Right atrium auricular region (tissue), 2 donors: ENCODE data around the gene PRAMEF20. TPM values are rescaled to one million over a fixed set of nuclear protein-coding genes. Genes with fewer than 3 reads are reported as not detected.
"Not testable (repeated sequence)": the region's sequence is repeated elsewhere in the genome, so short reads cannot be mapped to it uniquely, and the experiment has no call there.

ENCODE experiments used
- DNase-seq: peaks from one replicate; pipeline ENCODE4 v3.0.0-alpha.2; 2019; ENCODE audit warnings: low spot score
- H3K27ac ChIP-seq, 2 donors: fragments of 200-600 bp; sonication (generic); 1 replicate in 1 of 2; 2 replicates in 1 of 2; pipeline ENCODE4 v1.5.1; 2016 to 2019
- H3K27me3 ChIP-seq, 2 donors: fragments of 200-600 bp; sonication (generic); one replicate each; pipeline versions ENCODE4 v1.5.1 to v1.6.0; 2017 to 2019
- H3K36me3 ChIP-seq: fragments of 200-600 bp; sonication (generic); one replicate; pipeline ENCODE4 v1.5.1; 2016
- H3K4me1 ChIP-seq, 2 donors: fragments of 200-600 bp; sonication (generic); one replicate each; pipeline versions ENCODE4 v1.5.1 to v1.6.0; 2017 to 2019
- H3K4me3 ChIP-seq, 2 donors: fragments of 200-600 bp; sonication (generic); 1 replicate in 1 of 2; 2 replicates in 1 of 2; pipeline ENCODE4 v1.5.1; 2017 to 2019; ENCODE audit warnings: mild to moderate bottlenecking in 1 of 2, moderate library complexity in 1 of 2
- H3K9me3 ChIP-seq, 2 donors: fragments of 200-600 bp; sonication (generic); one replicate each; pipeline ENCODE4 v1.5.1; 2019
- CTCF ChIP-seq, 2 donors: fragments of 200-600 bp; sonication (generic); IDR thresholded peaks; one replicate each; pipeline ENCODE4 v1.5.1; 2019; ENCODE audit warnings: antibody characterized with exemption in 2 of 2
- total RNA-seq, 2 donors: library from RNA; depleted of rRNA; stranded (reverse); fragments of >200 nt; gene quantifications; one replicate each; pipeline ENCODE4 v1.1.0, GENCODE V29; 2016

Gene PRAMEF20
- total RNA-seq: not detected

DNA sequence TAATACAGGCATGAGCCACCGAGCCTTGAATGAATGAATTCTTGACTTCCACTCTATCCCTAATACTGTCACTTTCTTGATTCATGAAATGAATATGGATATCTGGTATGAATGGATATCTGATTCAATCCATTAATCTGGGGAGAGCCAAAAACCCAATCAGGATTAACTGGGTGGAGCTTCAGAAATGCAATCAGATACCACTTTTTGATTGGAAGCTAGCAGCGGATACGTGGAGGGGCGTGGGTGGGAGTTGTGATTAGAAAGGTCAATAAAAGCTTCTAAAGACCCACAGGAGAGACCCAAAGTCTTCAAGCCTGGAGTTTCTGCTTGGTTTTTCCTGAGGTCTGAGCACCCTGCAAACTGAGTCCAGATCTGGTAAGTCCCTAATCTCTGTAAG, at the start of gene PRAMEF20:
TSS of gene PRAMEF20 (plus strand) at position 301 of the 400 bp plus-strand sequence. CDS start 5,905 bp downstream, outside the sequence.
- DNase-seq, H3K4me1 ChIP-seq, H3K36me3 ChIP-seq, H3K9me3 ChIP-seq, H3K4me3 ChIP-seq, H3K27ac ChIP-seq, H3K27me3 ChIP-seq: not testable (repeated sequence)

DNA sequence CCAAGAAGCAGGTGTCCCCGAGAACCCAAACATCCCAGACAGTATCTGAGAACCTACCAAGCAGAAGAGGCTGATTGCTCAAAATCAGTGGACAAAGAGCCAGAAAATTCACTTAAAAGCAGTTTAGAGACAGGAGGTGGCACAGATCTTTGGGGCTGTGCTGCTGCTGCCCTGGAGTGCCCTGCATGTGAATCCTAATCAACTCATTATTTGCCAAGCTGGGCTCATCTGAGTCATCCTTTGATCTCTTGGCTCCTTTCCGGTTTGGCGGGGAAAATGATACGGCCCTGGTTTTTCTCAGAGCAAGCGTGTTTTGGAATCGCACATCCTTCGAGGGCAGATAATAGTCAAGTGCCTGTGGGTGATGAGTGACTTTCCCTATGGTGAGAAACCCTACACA, 47.9 kb upstream of the PRAMEF20 start:
- not testable (repeated sequence) for H3K4me3 ChIP-seq, H3K4me1 ChIP-seq, H3K27me3 ChIP-seq, H3K36me3 ChIP-seq, DNase-seq, H3K9me3 ChIP-seq, H3K27ac ChIP-seq

- not testable (repeated sequence) for H3K27me3 ChIP-seq, H3K4me1 ChIP-seq, DNase-seq
Observed at GRCh38 chr1:13364928-13365327, 45.3 kb upstream of the PRAMEF20 start.

DNA sequence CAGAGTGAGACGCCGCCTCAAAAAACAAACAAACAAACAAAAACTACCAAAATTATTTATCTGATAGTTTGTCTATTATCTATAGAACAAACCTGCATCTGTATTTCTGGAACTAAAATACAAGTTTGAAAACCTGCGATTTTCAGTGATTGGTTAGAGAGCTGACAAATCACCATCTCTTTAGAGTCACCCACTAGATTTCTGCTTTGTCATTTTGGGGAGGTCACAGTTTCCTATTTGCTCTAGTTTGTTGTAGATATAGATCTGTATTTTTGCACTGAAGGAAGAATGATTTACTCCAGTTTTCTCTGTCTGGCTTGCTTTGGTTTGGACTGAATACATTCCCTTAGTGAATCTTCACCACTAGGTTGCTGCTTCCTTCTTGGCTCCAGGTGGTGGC, 43.7 kb upstream of the PRAMEF20 start:
- not testable (repeated sequence) for H3K27me3 ChIP-seq, H3K4me3 ChIP-seq, H3K9me3 ChIP-seq, DNase-seq, H3K36me3 ChIP-seq, H3K27ac ChIP-seq, H3K4me1 ChIP-seq

More at GRCh38 chr1:13364928-13365327, 45.3 kb upstream of the PRAMEF20 start:
- not testable (repeated sequence) for H3K36me3 ChIP-seq, H3K27ac ChIP-seq, H3K9me3 ChIP-seq, H3K4me3 ChIP-seq

DNA sequence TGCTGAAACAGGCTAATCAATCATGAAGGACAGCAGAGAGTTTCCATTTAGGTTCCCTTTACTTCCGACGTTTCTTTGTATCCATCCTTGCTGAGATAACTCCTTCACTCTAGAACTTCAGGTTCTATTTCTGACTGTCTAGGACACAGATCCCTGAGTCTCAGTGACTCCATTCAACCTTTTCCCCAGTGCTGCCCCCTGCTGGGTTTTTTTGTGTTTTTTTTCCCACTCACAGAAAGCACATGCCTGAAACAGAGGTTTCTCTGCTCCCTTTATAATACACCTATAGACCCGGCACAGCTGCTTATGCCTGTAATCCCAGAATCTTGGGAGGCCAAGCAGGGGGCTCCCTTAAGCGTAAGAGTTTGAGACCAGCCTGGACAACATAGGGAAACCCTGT, 41.7 kb upstream of the PRAMEF20 start:
- not testable (repeated sequence) for H3K4me3 ChIP-seq, H3K9me3 ChIP-seq, H3K4me1 ChIP-seq, H3K36me3 ChIP-seq, DNase-seq, H3K27ac ChIP-seq, H3K27me3 ChIP-seq

- H3K27me3 ChIP-seq, H3K4me3 ChIP-seq, DNase-seq, H3K9me3 ChIP-seq, H3K4me1 ChIP-seq, H3K27ac ChIP-seq, H3K36me3 ChIP-seq: not testable (repeated sequence)
Observed at GRCh38 chr1:13378983-13379382, 31.3 kb upstream of the PRAMEF20 start.

DNA sequence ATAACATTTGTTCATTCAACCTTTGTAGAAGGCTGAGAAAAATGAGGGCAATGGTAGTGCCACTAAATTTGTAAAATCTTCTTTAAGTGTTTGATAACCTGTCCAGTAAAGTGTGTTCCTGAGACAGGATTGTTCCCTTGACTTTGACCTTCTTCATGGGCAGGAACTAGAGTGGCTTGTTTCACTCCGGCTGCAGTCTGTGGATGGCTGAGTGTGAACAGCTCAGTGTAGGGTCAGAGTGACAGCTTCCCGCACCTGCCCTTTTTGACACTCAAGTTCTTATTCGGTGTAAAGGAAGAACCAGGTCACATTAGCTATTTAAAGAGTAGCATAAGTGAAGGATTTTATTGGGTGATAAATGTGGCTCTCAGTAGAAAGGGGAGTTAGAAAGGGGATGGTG, 29.9 kb upstream of the PRAMEF20 start:
- H3K36me3 ChIP-seq, H3K27me3 ChIP-seq: not testable (repeated sequence)

DNA sequence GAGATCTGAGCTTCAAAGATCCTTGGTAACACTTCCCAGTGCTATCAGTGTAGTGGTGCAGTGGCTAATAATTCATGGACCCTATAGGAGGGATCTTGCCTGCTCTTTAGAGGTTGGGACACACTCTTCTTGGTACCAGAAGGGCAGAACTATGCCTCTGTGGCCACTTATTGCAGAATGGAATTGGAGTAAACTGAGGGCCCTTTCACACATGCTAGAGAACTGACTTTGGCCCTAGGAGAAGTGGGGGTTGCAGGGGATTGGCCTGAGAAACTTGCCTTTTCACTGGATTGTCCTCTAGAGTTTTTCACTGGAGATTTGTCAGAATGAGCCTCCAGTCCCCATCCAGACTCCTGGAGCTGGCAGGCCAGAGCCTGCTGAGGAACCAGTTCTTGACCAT, 20.9 kb upstream of the PRAMEF20 start, which contains the start of gene PRAMEF17:
TSS of gene PRAMEF17 (plus strand) at position 301 of the 400 bp plus-strand sequence. CDS start at position 327, 26 bp downstream.
- DNase-seq, H3K27ac ChIP-seq: not testable (repeated sequence)

More for the DNA sequence above, 29.9 kb upstream of the PRAMEF20 start:
- not testable (repeated sequence) for H3K9me3 ChIP-seq, DNase-seq, H3K4me1 ChIP-seq, H3K4me3 ChIP-seq, H3K27ac ChIP-seq

GRCh38 chr1:13393004-13393403, 17.2 kb upstream of the PRAMEF20 start:
- not testable (repeated sequence) for H3K4me3 ChIP-seq, H3K27ac ChIP-seq, H3K4me1 ChIP-seq, H3K27me3 ChIP-seq, DNase-seq, H3K36me3 ChIP-seq, H3K9me3 ChIP-seq

More for the DNA sequence above, 20.9 kb upstream of the PRAMEF20 start, which contains the start of gene PRAMEF17:
- H3K4me3 ChIP-seq, H3K27me3 ChIP-seq, H3K9me3 ChIP-seq, H3K4me1 ChIP-seq, H3K36me3 ChIP-seq: not testable (repeated sequence)

DNA sequence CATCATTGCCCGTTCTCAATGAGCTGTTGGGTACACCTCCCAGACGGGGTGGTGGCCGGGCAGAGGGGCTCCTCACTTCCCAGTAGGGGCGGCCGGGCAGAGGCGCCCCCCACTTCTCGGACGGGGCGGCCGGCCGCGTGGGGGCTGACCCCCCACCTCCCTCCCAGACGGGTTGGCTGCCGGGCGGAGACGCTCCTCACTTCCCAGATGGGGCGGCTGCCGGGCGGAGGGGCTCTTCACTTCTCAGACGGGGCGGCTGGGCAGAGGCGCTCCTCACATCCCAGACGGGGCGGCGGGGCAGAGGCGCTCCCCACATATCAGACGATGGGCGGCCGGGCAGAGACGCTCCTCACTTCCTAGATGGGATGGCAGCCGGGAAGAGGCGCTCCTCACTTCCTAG, 15.5 kb upstream of the PRAMEF20 start:
- DNase-seq, H3K9me3 ChIP-seq, H3K27me3 ChIP-seq, H3K4me3 ChIP-seq, H3K27ac ChIP-seq, H3K36me3 ChIP-seq, H3K4me1 ChIP-seq: not testable (repeated sequence)

GRCh38 chr1:13395311-13395710, 14.9 kb upstream of the PRAMEF20 start:
- H3K9me3 ChIP-seq, H3K27ac ChIP-seq, H3K27me3 ChIP-seq, H3K4me1 ChIP-seq, H3K36me3 ChIP-seq, H3K4me3 ChIP-seq, DNase-seq: not testable (repeated sequence)

- Histone ChIP-seq H3K4me3 (no peak overlapping the region), H3K9me3 (no peaks in the 10 kb centered on the region), H3K36me3 (no peaks in the 10 kb centered on the region), H3K27me3 (no peaks in the 10 kb centered on the region), H3K27ac (no peak overlapping the region), H3K4me1 (no peaks in the 10 kb centered on the region)
- no peak for DNase-seq
- no peak for TF ChIP-seq CTCF (IDR thresholded peaks at IDR 0.05)
Observed at GRCh38 chr1:13407811-13408210, 2.4 kb upstream of the PRAMEF20 start.
